CD14-positive monocyte (primary cell): Measurements from ENCODE around the gene FAM210B. TPM values are rescaled to one million over a fixed set of nuclear protein-coding genes. Genes with fewer than 3 reads are reported as not detected.

Source experiments
- DNase-seq, 3 donors: peaks; one replicate each; pipeline ENCODE4 v3.0.0-alpha.2; 2011 to 2022
- H2AFZ ChIP-seq: 2 replicates; pipeline ENCODE4 v1.6.0; 2012; ENCODE audit warnings: mild to moderate bottlenecking, low read depth, low read length, inconsistent platforms; ENCODE audit not compliant: insufficient read depth, poor library complexity, severe bottlenecking
- H3K27ac ChIP-seq, 2 donors: 1 replicate in 1 of 2; 2 replicates in 1 of 2; pipeline ENCODE4 v1.5.1; 2012 to 2013; ENCODE audit warnings: low read length in 2 of 2, control low read depth in 1 of 2, inconsistent platforms in 1 of 2, low read depth in 1 of 2, mild to moderate bottlenecking in 1 of 2
- H3K27me3 ChIP-seq, 2 donors: one replicate each; pipeline versions ENCODE4 v1.6.0 to v1.6.1; 2011 to 2013; ENCODE audit warnings: low read length in 2 of 2; ENCODE audit not compliant: control insufficient read depth in 2 of 2, insufficient read depth in 2 of 2
- H3K36me3 ChIP-seq, 2 donors: replicated peaks in 1 of 2; 1 replicate in 1 of 2; 2 replicates in 1 of 2; pipeline versions ENCODE4 v1.5.1 to v1.6.1; 2012 to 2013; ENCODE audit warnings: low read length in 2 of 2, control low read depth in 1 of 2, inconsistent platforms in 1 of 2, mild to moderate bottlenecking in 1 of 2; ENCODE audit not compliant: insufficient read depth in 2 of 2, control insufficient read depth in 1 of 2
- H3K4me1 ChIP-seq, 2 donors: 1 replicate in 1 of 2; 2 replicates in 1 of 2; pipeline versions ENCODE4 v1.5.1 to v1.6.1; 2012 to 2013; ENCODE audit warnings: low read length in 2 of 2, control low read depth in 1 of 2, inconsistent platforms in 1 of 2, mild to moderate bottlenecking in 1 of 2, moderate library complexity in 1 of 2; ENCODE audit not compliant: insufficient read depth in 2 of 2, control insufficient read depth in 1 of 2
- H3K4me2 ChIP-seq: replicated peaks from 2 replicates; pipeline ENCODE3; 2012; ENCODE audit warnings: low read length, moderate library complexity, mild to moderate bottlenecking; ENCODE audit not compliant: poor library complexity, severe bottlenecking; ENCODE audit errors: extremely low read depth
- H3K4me3 ChIP-seq, 3 experiments: fragments of 200-600 bp in 1 of 3; sonication (generic) in 1 of 3; replicated peaks in 1 of 3; 1 replicate in 2 of 3; 2 replicates in 1 of 3; pipeline ENCODE4 v1.5.1; 2011 to 2013; ENCODE audit warnings: low read length in 3 of 3, mild to moderate bottlenecking in 3 of 3, control low read depth in 2 of 3, low read depth in 2 of 3, inconsistent platforms in 1 of 3, moderate library complexity in 1 of 3
- H3K79me2 ChIP-seq: 2 replicates; pipeline ENCODE4 v1.6.0; 2012; ENCODE audit warnings: mild to moderate bottlenecking, control low read depth, inconsistent platforms, low read length, moderate library complexity; ENCODE audit not compliant: insufficient read depth
- H3K9ac ChIP-seq: 2 replicates; pipeline ENCODE4 v1.6.0; 2017; ENCODE audit warnings: low read length, mild to moderate bottlenecking; ENCODE audit not compliant: insufficient read depth, poor library complexity, severe bottlenecking
- H3K9me3 ChIP-seq, 2 donors: replicated peaks in 1 of 2; 1 replicate in 1 of 2; 2 replicates in 1 of 2; pipeline versions ENCODE4 v1.5.1 to v1.6.1; 2012 to 2013; ENCODE audit warnings: low read length in 2 of 2, control low read depth in 1 of 2; ENCODE audit not compliant: control insufficient read depth in 1 of 2, insufficient read depth in 1 of 2
- H4K20me1 ChIP-seq: 2 replicates; pipeline ENCODE4 v1.6.0; 2012; ENCODE audit warnings: mild to moderate bottlenecking, low read length, control low read depth, moderate library complexity; ENCODE audit not compliant: insufficient read depth
- H3K27ac Mint-ChIP-seq, 7 donors: one replicate each; pipeline ENCODE4 v1.8.0; 2020; ENCODE audit warnings: mild to moderate bottlenecking in 7 of 7, mixed read lengths in 7 of 7, moderate library complexity in 6 of 7, inconsistent platforms in 2 of 7
- H3K27me3 Mint-ChIP-seq, 3 donors: one replicate each; pipeline ENCODE4 v1.8.0; 2021 to 2022; ENCODE audit warnings: low read depth in 3 of 3, mild to moderate bottlenecking in 3 of 3, mixed read lengths in 3 of 3, moderate library complexity in 3 of 3, inconsistent platforms in 1 of 3
- H3K36me3 Mint-ChIP-seq, 2 donors: one replicate each; pipeline ENCODE4 v1.8.0; 2020; ENCODE audit warnings: mixed read lengths in 2 of 2, inconsistent platforms in 1 of 2, mild to moderate bottlenecking in 1 of 2
- H3K4me1 Mint-ChIP-seq: one replicate; pipeline ENCODE4 v1.8.0; 2020; ENCODE audit warnings: mild to moderate bottlenecking, mixed read lengths
- H3K4me3 Mint-ChIP-seq, 2 donors: one replicate each; pipeline ENCODE4 v1.8.0; 2020; ENCODE audit warnings: mild to moderate bottlenecking in 2 of 2, mixed read lengths in 2 of 2, moderate library complexity in 1 of 2
- H3K9me3 Mint-ChIP-seq, 7 donors: one replicate each; pipeline ENCODE4 v1.8.0; 2020 to 2022; ENCODE audit warnings: mixed read lengths in 7 of 7, mild to moderate bottlenecking in 6 of 7, moderate library complexity in 6 of 7, inconsistent platforms in 2 of 7
- CTCF ChIP-seq: fragments of 200-600 bp; IDR thresholded peaks from one replicate; pipeline ENCODE4 v1.8.0; 2022; ENCODE audit warnings: antibody characterized with exemption, mild to moderate bottlenecking
- WGBS: methylation state at CpG from one replicate; pipeline ENCODE4 v1.1.5; 2013; ENCODE audit warnings: missing lambda C conversion rate; ENCODE audit not compliant: insufficient coverage; 5-methylcytosine and 5-hydroxymethylcytosine counted together
- intact Hi-C, 2 donors: fragments of 100-400 bp; cut with micrococcal nuclease; formaldehyde crosslinking; loops; one replicate each; pipeline versions ENCODE4 v1.15.0 to v1.15.1; 2023
- polyA plus RNA-seq, 3 donors: library from polyadenylated mRNA; depleted of rRNA in 1 of 3; unstranded in 2 of 3; stranded (reverse) in 1 of 3; fragments of 300-500 nt in 2 of 3; fragments of >200 nt in 1 of 3; fragmentation: Illumina TruSeq in 2 of 3; gene quantifications; 1 replicate in 2 of 3; 2 replicates in 1 of 3; pipeline ENCODE4 v1.2.3, GENCODE V29; 2012 to 2021

Gene FAM210B
- polyA plus RNA-seq, 3 donors, result 15.2 to 41.3 (median 34.5) TPM

GRCh38 chr20:56373942-56374341 is 15.2 kb downstream of the FAM210B start:
- peaks cover 30 to 48% of the 10 kb centered on the region in 2 donors for H3K36me3 Mint-ChIP-seq
- intact Hi-C loops, result no loop called here
- Histone ChIP-seq H3K27ac (peak overlapping the region; percentile 38 to 82), H3K4me1 (peaks cover 32 to 40% of the 10 kb centered on the region in 2 donors), H3K9ac (peak overlapping the region; percentile 29), H2AFZ (peak overlapping the region; percentile 17), H3K79me2 (peaks cover 70% of the 10 kb centered on the region), H3K4me3 (peak overlapping the region in 1 of 3 experiments; percentile 50), H3K4me2 (peak overlapping the region; percentile 68), H3K36me3 (peaks cover 23 to 50% of the 10 kb centered on the region in 2 donors), H4K20me1 (no peaks in the 10 kb centered on the region), H3K27me3 (no peaks in the 10 kb centered on the region), H3K9me3 (no peaks in the 10 kb centered on the region)
- no peaks in the 10 kb centered on the region for H3K9me3 Mint-ChIP-seq
- peak; percentile 90 to 97 (median 93) for DNase-seq
- no peak for TF ChIP-seq CTCF
- no peak overlapping the region for H3K4me3 Mint-ChIP-seq
- no CpG with 5 or more reads among the region's 1 CpG for WGBS
- peaks cover 33% of the 10 kb centered on the region for H3K4me1 Mint-ChIP-seq
- no peaks in the 10 kb centered on the region for H3K27me3 Mint-ChIP-seq
- H3K27ac Mint-ChIP-seq, result peak overlapping the region; percentile 78 to 95 (median 90)

- WGBS, result 0% methylated on average over 2 of the region's 2 CpGs
- no peak for TF ChIP-seq CTCF
- Histone ChIP-seq H3K4me1 (peaks cover 32 to 40% of the 10 kb centered on the region in 2 donors), H3K79me2 (peaks cover 93% of the 10 kb centered on the region), H3K4me3 (peak overlapping the region; percentile 1 to 45 (median 23)), H3K4me2 (peak overlapping the region; percentile 35), H2AFZ (peak overlapping the region; percentile 51), H4K20me1 (no peaks in the 10 kb centered on the region), H3K9me3 (no peaks in the 10 kb centered on the region), H3K36me3 (peaks cover 7 to 32% of the 10 kb centered on the region in 2 donors), H3K27me3 (no peaks in the 10 kb centered on the region), H3K9ac (peak overlapping the region; percentile 40), H3K27ac (peak overlapping the region; percentile 83 to 87)
- H3K4me1 Mint-ChIP-seq, result peaks cover 47% of the 10 kb centered on the region
- H3K27ac Mint-ChIP-seq, result peak overlapping the region; percentile 89 to 96 (median 95)
- peak; percentile 19 to 46 (median 20) for DNase-seq
- H3K4me3 Mint-ChIP-seq, result peak overlapping the region; percentile 31 to 77
- H3K36me3 Mint-ChIP-seq, result peaks cover 13 to 32% of the 10 kb centered on the region in 2 donors
- intact Hi-C loops, result no loop called here
- no peaks in the 10 kb centered on the region for H3K27me3 Mint-ChIP-seq
- peaks cover 0 to 3% (median 0%) of the 10 kb centered on the region in 7 donors for H3K9me3 Mint-ChIP-seq
Measured at GRCh38 chr20:56376331-56376730, 17.6 kb downstream of the FAM210B start.
